Natural killer cell (primary cell): ENCODE results near the gene IL5. TPM values are rescaled to one million over a fixed set of nuclear protein-coding genes. Genes with fewer than 3 reads are reported as not detected.
A peak's percentile ranks its signal among the peaks of the same experiment; 100 is the strongest.
"Not testable (repeated sequence)": the region's sequence is repeated elsewhere in the genome, so short reads cannot be mapped to it uniquely, and the experiment has no call there.

Experiments
- ATAC-seq, 3 donors: fragments of 150-1000 bp in 2 of 3; fragments of 200-7000 bp in 1 of 3; cut with Tn5 transposase; 1 replicate in 1 of 3; 2 replicates in 2 of 3; pipeline ENCODE4 v1.10.0; 2021; ENCODE audit warnings: mild to moderate bottlenecking in 2 of 3, moderate library complexity in 2 of 3
- DNase-seq, 2 donors: peaks; one replicate each; pipeline versions ENCODE4 v3.0.0 to v3.0.0-alpha.2; 2013 to 2021; ENCODE audit warnings: mixed read lengths in 1 of 2
- H3K27ac ChIP-seq: one replicate; pipeline ENCODE4 v1.5.1; 2013; ENCODE audit warnings: mild to moderate bottlenecking, low read length
- H3K27me3 ChIP-seq: one replicate; pipeline ENCODE4 v1.6.1; 2013; ENCODE audit warnings: low read length; ENCODE audit not compliant: control insufficient read depth, insufficient read depth
- H3K36me3 ChIP-seq: one replicate; pipeline ENCODE4 v1.6.1; 2013; ENCODE audit warnings: low read length; ENCODE audit not compliant: control insufficient read depth, insufficient read depth
- H3K4me1 ChIP-seq: one replicate; pipeline ENCODE4 v1.6.1; 2013; ENCODE audit warnings: low read length; ENCODE audit not compliant: control insufficient read depth, insufficient read depth
- H3K4me3 ChIP-seq: one replicate; pipeline ENCODE4 v1.5.1; 2013; ENCODE audit warnings: low read length
- H3K9me3 ChIP-seq: one replicate; pipeline ENCODE4 v1.6.1; 2013; ENCODE audit warnings: low read length; ENCODE audit not compliant: control insufficient read depth, insufficient read depth
- H3K27ac Mint-ChIP-seq, 2 donors: one replicate each; pipeline ENCODE4 v1.8.0; 2022; ENCODE audit warnings: mild to moderate bottlenecking in 2 of 2, mixed read lengths in 2 of 2, moderate library complexity in 1 of 2
- H3K27me3 Mint-ChIP-seq, 2 donors: one replicate each; pipeline ENCODE4 v1.8.0; 2022; ENCODE audit warnings: low read depth in 2 of 2, mixed read lengths in 2 of 2
- H3K36me3 Mint-ChIP-seq: one replicate; pipeline ENCODE4 v1.8.0; 2022; ENCODE audit warnings: mixed read lengths
- H3K4me1 Mint-ChIP-seq, 2 donors: one replicate each; pipeline ENCODE4 v1.8.0; 2022; ENCODE audit warnings: mixed read lengths in 2 of 2
- H3K4me3 Mint-ChIP-seq: one replicate; pipeline ENCODE4 v1.8.0; 2022; ENCODE audit warnings: mild to moderate bottlenecking, moderate library complexity, mixed read lengths
- H3K9me3 Mint-ChIP-seq, 2 donors: one replicate each; pipeline ENCODE4 v1.8.0; 2022; ENCODE audit warnings: mixed read lengths in 2 of 2
- WGBS: methylation state at CpG from one replicate; pipeline ENCODE4 v1.1.7; 2013; ENCODE audit warnings: missing lambda C conversion rate; ENCODE audit not compliant: insufficient coverage; 5-methylcytosine and 5-hydroxymethylcytosine counted together
- intact Hi-C: fragments of 100-400 bp; cut with micrococcal nuclease; formaldehyde crosslinking; loops from one replicate; pipeline ENCODE4 v1.14.2; 2022
- total RNA-seq, 4 donors: library from RNA; stranded (reverse); fragments of 120-200 nt in 1 of 4; gene quantifications; one replicate each; pipeline versions ENCODE4 v1.2.3 to v1.2.4, GENCODE V29; 2013 to 2022
- TF ChIP-seq, protein P1 (sequence below): fragments of 200-600 bp; IDR thresholded peaks from one replicate; pipeline ENCODE4 v1.8.0; 2022; ENCODE audit warnings: antibody characterized with exemption

IL5 gene
- total RNA-seq, 3 donors from 2014 or later (not counting 1 experiment from before 2014, with no cell fraction given): not detected

GRCh38 chr5:132556763-132557477 lies 13.6 kb upstream of the IL5 start, which contains the start of gene RAD50:
TSS of gene RAD50 (plus strand) at chr5:132556977. CDS start at chr5:132557325, 348 bp downstream.
- H3K4me3 ChIP-seq: peak within 1 kb of the TSS; percentile 83
- peaks cover 20 to 25% of the 10 kb centered on the region in 2 donors for H3K4me1 Mint-ChIP-seq
- peak within 1 kb of the TSS; percentile 96 for H3K4me3 Mint-ChIP-seq
- H3K27me3 Mint-ChIP-seq: no peaks in the 10 kb centered on the region
- DNase-seq: peak; percentile 94 to 96
- H3K9me3 Mint-ChIP-seq: no peaks in the 10 kb centered on the region
- H3K36me3 Mint-ChIP-seq: no peaks in the 10 kb centered on the region
- ATAC-seq: peak; percentile 95 to 98 (median 96)
- peaks cover 9% of the 10 kb centered on the region for H3K36me3 ChIP-seq
- WGBS: under 1% methylated on average over 53 of the region's 53 CpGs
- TF ChIP-seq, protein P1, sequence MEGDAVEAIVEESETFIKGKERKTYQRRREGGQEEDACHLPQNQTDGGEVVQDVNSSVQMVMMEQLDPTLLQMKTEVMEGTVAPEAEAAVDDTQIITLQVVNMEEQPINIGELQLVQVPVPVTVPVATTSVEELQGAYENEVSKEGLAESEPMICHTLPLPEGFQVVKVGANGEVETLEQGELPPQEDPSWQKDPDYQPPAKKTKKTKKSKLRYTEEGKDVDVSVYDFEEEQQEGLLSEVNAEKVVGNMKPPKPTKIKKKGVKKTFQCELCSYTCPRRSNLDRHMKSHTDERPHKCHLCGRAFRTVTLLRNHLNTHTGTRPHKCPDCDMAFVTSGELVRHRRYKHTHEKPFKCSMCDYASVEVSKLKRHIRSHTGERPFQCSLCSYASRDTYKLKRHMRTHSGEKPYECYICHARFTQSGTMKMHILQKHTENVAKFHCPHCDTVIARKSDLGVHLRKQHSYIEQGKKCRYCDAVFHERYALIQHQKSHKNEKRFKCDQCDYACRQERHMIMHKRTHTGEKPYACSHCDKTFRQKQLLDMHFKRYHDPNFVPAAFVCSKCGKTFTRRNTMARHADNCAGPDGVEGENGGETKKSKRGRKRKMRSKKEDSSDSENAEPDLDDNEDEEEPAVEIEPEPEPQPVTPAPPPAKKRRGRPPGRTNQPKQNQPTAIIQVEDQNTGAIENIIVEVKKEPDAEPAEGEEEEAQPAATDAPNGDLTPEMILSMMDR: no peak
- no peaks in the 10 kb centered on the region for H3K27me3 ChIP-seq
- no peaks in the 10 kb centered on the region for H3K9me3 ChIP-seq
- intact Hi-C loops: loop anchor here (2.0 kb wide), 1 partner anchor 66 kb away; the partner anchor contains the start of gene IRF1
- peaks cover 16% of the 10 kb centered on the region for H3K4me1 ChIP-seq
- H3K27ac Mint-ChIP-seq: peak within 1 kb of the TSS; percentile 91 to 97
- H3K27ac ChIP-seq: peak within 1 kb of the TSS; percentile 82

DNA sequence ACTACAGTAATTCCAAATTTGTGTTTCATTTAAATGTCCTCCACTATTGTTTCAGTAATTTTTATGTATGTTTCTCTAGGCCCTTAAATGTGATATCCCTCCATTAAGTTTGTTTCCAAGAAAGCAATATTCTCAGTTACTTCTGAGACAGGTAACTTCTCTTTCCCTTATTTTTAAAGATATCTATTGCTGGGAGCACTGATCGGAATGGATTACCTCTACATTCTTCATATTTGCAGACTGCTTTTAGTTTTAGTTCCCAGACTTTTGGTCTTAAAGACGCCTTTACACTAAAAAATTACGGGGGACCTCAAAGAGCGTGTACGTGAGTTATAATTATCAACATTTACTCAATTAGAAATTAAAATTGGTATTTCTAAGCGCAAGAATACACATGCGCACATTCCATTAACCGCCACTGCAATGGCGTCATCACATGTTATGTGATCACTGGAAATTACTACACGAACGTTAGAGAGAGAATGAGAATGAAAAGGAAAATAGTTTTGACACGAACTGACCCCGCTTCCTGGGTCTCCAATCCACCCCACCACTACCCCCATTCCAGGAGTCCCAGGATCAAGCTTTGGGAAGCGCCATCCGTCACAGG lies 12.9 kb upstream of the IL5 start:
- H3K27me3 ChIP-seq: no peaks in the 10 kb centered on the region
- Mint-ChIP-seq H3K4me3 (peak overlapping the region; percentile 96), H3K9me3 (no peaks in the 10 kb centered on the region), H3K27ac (peak overlapping the region; percentile 91 to 97), H3K27me3 (no peaks in the 10 kb centered on the region), H3K4me1 (peaks cover 20 to 25% of the 10 kb centered on the region in 2 donors), H3K36me3 (no peaks in the 10 kb centered on the region)
- DNase-seq (no peak), ATAC-seq (no peak)
- H3K4me3 ChIP-seq: peak overlapping the region; percentile 83
- peaks cover 16% of the 10 kb centered on the region for H3K4me1 ChIP-seq
- WGBS: 82% methylated on average over 13 of the region's 15 CpGs
- intact Hi-C loops: loop anchor here (2.0 kb wide), 1 partner anchor 65 kb away; the partner anchor contains the start of gene IRF1
- no peaks in the 10 kb centered on the region for H3K9me3 ChIP-seq
- TF ChIP-seq, protein P1: no peak
- H3K36me3 ChIP-seq: peaks cover 7% of the 10 kb centered on the region
- H3K27ac ChIP-seq: peak overlapping the region; percentile 82

DNA sequence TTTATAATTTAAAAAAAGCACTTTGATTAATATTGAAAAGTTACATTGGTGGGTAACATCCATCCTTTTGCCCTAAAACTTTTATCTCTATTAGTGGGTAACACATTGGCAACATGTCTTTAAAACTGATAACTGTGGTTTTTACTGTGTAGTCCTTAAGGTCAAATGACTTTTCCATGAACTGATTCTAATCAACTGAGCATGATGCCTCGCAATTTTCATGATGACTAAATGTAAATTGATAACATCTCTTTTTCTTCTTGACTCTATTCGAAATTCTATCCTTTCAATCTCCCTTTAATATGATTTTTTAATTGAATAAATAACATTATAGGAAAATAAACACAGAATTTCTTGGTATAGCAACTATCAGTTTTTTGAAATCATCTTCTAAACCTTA lies 6.3 kb upstream of the IL5 start:
- Histone ChIP-seq H3K4me1 (no peaks in the 10 kb centered on the region), H3K36me3 (no peaks in the 10 kb centered on the region), H3K27me3 (no peaks in the 10 kb centered on the region), H3K27ac (no peak overlapping the region), H3K4me3 (no peak overlapping the region), H3K9me3 (no peaks in the 10 kb centered on the region)
- Mint-ChIP-seq H3K36me3 (no peaks in the 10 kb centered on the region), H3K27me3 (no peaks in the 10 kb centered on the region), H3K9me3 (no peaks in the 10 kb centered on the region), H3K4me3 (no peak overlapping the region), H3K27ac (no peak overlapping the region), H3K4me1 (no peaks in the 10 kb centered on the region)
- intact Hi-C loops: no loop called here
- ATAC-seq: no peak
- no peak for DNase-seq
- TF ChIP-seq, protein P1: no peak
- WGBS: no CpG with 5 or more reads among the region's 2 CpGs

DNA sequence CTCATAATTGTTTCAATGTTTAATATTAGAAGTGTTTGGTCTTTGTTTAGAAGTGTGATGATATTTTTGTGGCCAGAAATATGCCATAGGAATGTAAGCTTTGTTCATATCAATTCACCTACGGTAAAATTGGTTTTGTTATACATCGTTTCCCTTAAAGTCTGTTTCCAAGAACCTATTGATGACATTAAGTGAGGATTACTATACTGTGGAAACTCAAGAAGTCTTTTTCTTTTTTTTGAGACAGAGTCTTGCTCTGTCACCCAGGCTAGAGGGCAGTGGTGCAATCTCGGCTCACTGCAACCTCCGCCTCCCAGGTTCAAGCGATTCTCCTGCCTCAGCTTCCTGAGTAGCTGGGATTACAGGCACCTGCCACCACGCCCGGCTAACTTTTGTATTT lies 5.5 kb upstream of the IL5 start:
- H3K4me1 Mint-ChIP-seq, H3K4me3 ChIP-seq, H3K36me3 ChIP-seq, H3K4me1 ChIP-seq, H3K9me3 Mint-ChIP-seq, H3K27me3 ChIP-seq, intact Hi-C loops, H3K27me3 Mint-ChIP-seq, H3K27ac Mint-ChIP-seq, ATAC-seq, H3K9me3 ChIP-seq, H3K4me3 Mint-ChIP-seq, H3K36me3 Mint-ChIP-seq, DNase-seq, H3K27ac ChIP-seq: not testable (repeated sequence)
- 100% methylated on average over 3 of the region's 7 CpGs for WGBS
